GM19395 (cell line): ENCODE data around the gene GAB4.
"Not testable (repeated sequence)": the region's sequence is repeated elsewhere in the genome, so short reads cannot be mapped to it uniquely, and the experiment has no call there.

ENCODE experiments used
- ATAC-seq: cut with Tn5 transposase; IDR thresholded peaks from one replicate; pipeline ENCODE4 v1.9.1; 2021; ENCODE audit warnings: mild to moderate bottlenecking, moderate library complexity; ENCODE audit not compliant: unreplicated experiment

The GAB4 gene

GRCh38 chr22:16917144-16918003, 90.6 kb downstream of the GAB4 start:
- no peak for ATAC-seq

GRCh38 chr22:16915701-16916100, 92.3 kb downstream of the GAB4 start:
- ATAC-seq, result no peak

- not testable (repeated sequence) for ATAC-seq
These were observed 93.1 kb downstream of the GAB4 start for GRCh38 chr22:16914911-16915310.

GRCh38 chr22:16914006-16914405, 94.0 kb downstream of the GAB4 start:
- no peak for ATAC-seq

GRCh38 chr22:16912281-16912680, 95.7 kb downstream of the GAB4 start:
- no peak for ATAC-seq
